HepG2 (cell line): ENCODE data around the gene TSPAN5. TPM values are rescaled to one million over a fixed set of nuclear protein-coding genes. Genes with fewer than 3 reads are reported as not detected.

Experiments used
- ATAC-seq: fragments of 200-7000 bp; cut with Tn5 transposase; 3 replicates; pipeline ENCODE4 v1.9.1; 2020; ENCODE audit warnings: mild to moderate bottlenecking, moderate library complexity
- BruUV-seq: library from RNA; stranded (reverse); fragments of 400-500 nt; replicated peaks from 2 replicates; lab custom pipeline; 2021; lab: Mats Ljungman, UMichigan
- CTCF ChIA-PET: fragments of 300-600 bp; formaldehyde crosslinking; extraction: SDS; loops from one replicate; lab custom pipeline; 2021; ENCODE audit warnings: low total read pairs, inconsistent platforms, low intra/inter-chr PET ratio; lab: Yijun Ruan, JAX
- POLR2A ChIA-PET: fragments of 350-600 bp; sonication (Branson Sonifier 250); formaldehyde crosslinking; loops from one replicate; lab custom pipeline; 2020; ENCODE audit warnings: antibody characterized with exemption, inconsistent platforms; lab: Yijun Ruan, JAX
- DNase-seq: peaks from one replicate; pipeline ENCODE4 v3.0.0-alpha.2; 2015; ENCODE audit warnings: low spot score
- FAIRE-seq: peaks from 3 replicates; lab custom pipeline; 2011; peaks lifted over from hg19 to GRCh38; lab: Jason Lieb, UNC
- H2AFZ ChIP-seq: one replicate; pipeline ENCODE4 v1.6.1; 2011; ENCODE audit warnings: low read length, inconsistent platforms
- H3K27ac ChIP-seq: fragments of 300-600 bp; 3 replicates; pipeline ENCODE4 v1.8.0; 2011; ENCODE audit warnings: mixed run types, mild to moderate bottlenecking, mixed read lengths, low read length, inconsistent platforms; ENCODE audit not compliant: insufficient read depth; ENCODE audit errors: extremely low read length
- H3K27me3 ChIP-seq, 2 experiments: fragments of 200-600 bp in 1 of 2; 2 replicates in 1 of 2; 3 replicates in 1 of 2; pipeline versions ENCODE4 v1.6.0 to v1.8.0; 2011; ENCODE audit warnings: low read length in 2 of 2, mild to moderate bottlenecking in 2 of 2, moderate library complexity in 2 of 2, inconsistent platforms in 1 of 2; ENCODE audit not compliant: insufficient read depth in 2 of 2, control insufficient read depth in 1 of 2
- H3K36me3 ChIP-seq, 2 experiments: fragments of 200-600 bp in 1 of 2; replicated peaks in 1 of 2; 2 replicates in 1 of 2; 3 replicates in 1 of 2; pipeline versions ENCODE4 v1.5.1 to v1.8.0; 2011; ENCODE audit warnings: low read length in 2 of 2, inconsistent platforms in 1 of 2; ENCODE audit not compliant: insufficient read depth in 2 of 2, control insufficient read depth in 1 of 2
- H3K4me1 ChIP-seq: 2 replicates; pipeline ENCODE4 v1.5.1; 2012; ENCODE audit warnings: low read length, inconsistent platforms; ENCODE audit not compliant: insufficient read depth
- H3K4me2 ChIP-seq: 2 replicates; pipeline ENCODE4 v1.6.0; 2011; ENCODE audit warnings: low read depth, low read length, inconsistent platforms
- H3K4me3 ChIP-seq, 3 experiments: fragments of 200-600 bp in 1 of 3; sonication (generic), shearing (Covaris generic) in 1 of 3; replicated peaks in 1 of 3; 2 replicates each; pipeline ENCODE4 v1.5.1; 2011 to 2016; ENCODE audit warnings: low read length in 3 of 3, inconsistent platforms in 2 of 3, low read depth in 2 of 3, mild to moderate bottlenecking in 2 of 3, control low read depth in 1 of 3, mixed read lengths in 1 of 3; ENCODE audit not compliant: insufficient read depth in 1 of 3
- H3K79me2 ChIP-seq: one replicate; pipeline ENCODE4 v1.6.1; 2011; ENCODE audit warnings: low read length, inconsistent platforms; ENCODE audit not compliant: insufficient read depth
- H3K9ac ChIP-seq: 2 replicates; pipeline ENCODE4 v1.6.0; 2011; ENCODE audit warnings: mild to moderate bottlenecking, low read depth, low read length, inconsistent platforms; ENCODE audit not compliant: insufficient read depth
- H3K9me3 ChIP-seq: 2 replicates; pipeline ENCODE4 v1.5.1; 2012; ENCODE audit warnings: mild to moderate bottlenecking, low read length
- H4K20me1 ChIP-seq: 2 replicates; pipeline ENCODE4 v1.6.0; 2011; ENCODE audit warnings: inconsistent platforms, mild to moderate bottlenecking, low read length, moderate library complexity; ENCODE audit not compliant: insufficient read depth
- DDIT3 ChIP-seq: sonication (generic); formaldehyde crosslinking; IDR thresholded peaks from 2 replicates; pipeline ENCODE4 v1.4.0; 2020; ENCODE audit warnings: mild to moderate bottlenecking, missing genetic modification reagents
- ERF ChIP-seq: IDR thresholded peaks from 2 replicates; pipeline ENCODE4 v1.6.1; 2018; ENCODE audit warnings: missing biosample characterization, missing genetic modification reagents
- HMGXB3 ChIP-seq: sonication (generic); formaldehyde crosslinking; IDR thresholded peaks from 2 replicates; pipeline ENCODE4 v1.4.0; 2020; ENCODE audit warnings: missing genetic modification reagents, borderline replicate concordance
- HNRNPH1 ChIP-seq: fragments of 200-400 bp; formaldehyde crosslinking; optimal IDR thresholded peaks from 2 replicates; pipeline ENCODE3; 2017; ENCODE audit warnings: mild to moderate bottlenecking, low read depth, low read length
- KDM1A ChIP-seq: IDR thresholded peaks from 2 replicates; pipeline ENCODE4 v1.6.1; 2016; ENCODE audit warnings: missing compliant biosample characterization
- KDM6A ChIP-seq: IDR thresholded peaks from 2 replicates; pipeline ENCODE4 v1.6.1; 2016; ENCODE audit warnings: low read depth
- KLF11 ChIP-seq: IDR thresholded peaks from 2 replicates; pipeline ENCODE4 v1.6.1; 2016; ENCODE audit warnings: missing compliant biosample characterization
- MTA3 ChIP-seq: sonication (generic); formaldehyde crosslinking; IDR thresholded peaks from 2 replicates; pipeline ENCODE4 v1.4.0; 2020; ENCODE audit warnings: missing genetic modification reagents
- PPARG ChIP-seq: conservative IDR thresholded peaks from 2 replicates; pipeline ENCODE4 v1.6.1; 2016; ENCODE audit warnings: missing biosample characterization, missing genetic modification reagents
- PRPF4 ChIP-seq: fragments of 200-400 bp; formaldehyde crosslinking; IDR thresholded peaks from 2 replicates; pipeline ENCODE4 v1.6.1; 2016; ENCODE audit warnings: low read length, low read depth; ENCODE audit not compliant: poor library complexity, severe bottlenecking
- RCOR2 ChIP-seq: IDR thresholded peaks from 2 replicates; pipeline ENCODE4 v1.6.1; 2016; ENCODE audit warnings: missing biosample characterization, missing genetic modification reagents
- U2AF1 ChIP-seq: fragments of 200-400 bp; formaldehyde crosslinking; optimal IDR thresholded peaks from 2 replicates; pipeline ENCODE3; 2017; ENCODE audit warnings: mild to moderate bottlenecking, low read depth, low read length
- ZNF362 ChIP-seq: sonication (generic); formaldehyde crosslinking; IDR thresholded peaks from 2 replicates; pipeline ENCODE4 v1.4.0; 2020; ENCODE audit warnings: missing genetic modification reagents, mild to moderate bottlenecking, borderline replicate concordance
- ZSCAN20 ChIP-seq: sonication (generic); formaldehyde crosslinking; IDR thresholded peaks from 2 replicates; pipeline ENCODE4 v1.4.0; 2020; ENCODE audit warnings: missing genetic modification reagents, mild to moderate bottlenecking, borderline replicate concordance
- WGBS: methylation state at CpG from one replicate; pipeline ENCODE4 v1.1.6; 2017; ENCODE audit warnings: low lambda C conversion rate; 5-methylcytosine and 5-hydroxymethylcytosine counted together
- in situ Hi-C: cut with HindIII; loops from 2 replicates; pipeline ENCODE4 v1.10.0; 2017; ENCODE audit warnings: low pct_unique_long_range_greater_than_20kb; ENCODE audit not compliant: extremely low pct_ligation_motif_present
- intact Hi-C: fragments of 100-400 bp; cut with micrococcal nuclease; formaldehyde crosslinking; loops from one replicate; pipeline ENCODE4 v1.10.0; 2022; ENCODE audit not compliant: unreplicated experiment
- polyA plus RNA-seq, 8 experiments: library from polyadenylated mRNA; depleted of rRNA in 3 of 8; stranded (reverse) in 7 of 8; unstranded in 1 of 8; fragments of >200 nt; fragmentation: Illumina TruSeq in 4 of 8; extraction: Trizol in 4 of 8; gene quantifications; 2 replicates each; pipeline versions ENCODE4 v1.2.1 to v1.2.3, GENCODE V29; 2011 to 2016; ENCODE audit warnings: low read depth in 4 of 8, missing spikeins in 1 of 8, mixed read lengths in 1 of 8; ENCODE audit not compliant: insufficient read depth in 1 of 8
- total RNA-seq, 5 experiments: library from RNA; depleted of rRNA; stranded (reverse); fragments of >200 nt; fragmentation: Illumina TruSeq; extraction: Trizol; gene quantifications; 2 replicates each; pipeline ENCODE4 v1.2.3, GENCODE V29; 2016; ENCODE audit warnings: low read depth in 1 of 5
- TF ChIP-seq, protein P1 (sequence below): sonication (generic); formaldehyde crosslinking; conservative IDR thresholded peaks from 2 replicates; pipeline ENCODE4 v1.4.0; 2020; ENCODE audit warnings: missing genetic modification reagents

Gene TSPAN5
- total and polyA plus RNA-seq, 2 of the 13 experiments (the other 11 are each of a cell fraction or from before 2014, with no cell fraction given): 0.20 to 0.53 TPM

DNA sequence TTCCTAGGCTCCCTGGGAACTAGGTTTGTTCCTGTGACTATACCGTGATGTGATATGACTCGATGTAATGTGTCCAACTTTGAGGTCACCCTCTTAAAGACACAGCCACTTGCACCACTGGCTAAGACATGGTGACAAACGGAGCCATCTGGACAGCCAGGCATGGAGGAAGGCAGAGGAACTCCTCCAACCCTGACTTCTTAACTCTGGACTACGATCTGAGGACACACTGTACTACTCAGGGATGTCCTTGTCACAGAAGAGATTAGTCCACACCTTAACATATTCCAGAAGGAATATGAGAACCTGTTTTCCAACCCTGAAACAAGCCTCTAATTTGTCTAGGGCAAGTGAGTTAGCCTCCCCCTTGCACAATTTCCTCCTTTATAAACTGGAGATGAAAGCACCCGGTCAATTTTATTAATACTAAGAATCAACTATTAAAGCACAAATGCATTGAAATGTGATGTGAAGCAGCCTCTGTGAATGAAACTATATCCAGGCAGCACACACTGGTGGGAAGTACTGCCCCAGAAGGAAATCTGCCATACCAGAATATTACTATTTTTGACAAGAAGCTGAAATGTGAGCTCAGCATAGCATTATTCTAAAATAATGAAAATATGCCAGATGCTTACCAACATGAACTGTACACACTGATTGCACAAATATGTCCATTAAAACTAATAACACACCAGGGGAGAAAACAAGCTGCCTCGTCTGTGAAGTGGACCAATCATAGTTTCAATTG is 47.3 kb downstream of the TSPAN5 start:
- no peak for DNase-seq
- Histone ChIP-seq H3K4me2 (no peak overlapping the region), H3K27me3 (peaks cover 0 to 9% of the 10 kb centered on the region in 2 experiments; a peak in 2 of 5 replicates), H3K9me3 (no peaks in the 10 kb centered on the region), H3K36me3 (no peaks in the 10 kb centered on the region), H3K27ac (no peak overlapping the region), H4K20me1 (no peaks in the 10 kb centered on the region), H3K4me3 (no peak overlapping the region), H3K79me2 (no peaks in the 10 kb centered on the region), H3K9ac (no peak overlapping the region), H3K4me1 (no peaks in the 10 kb centered on the region), H2AFZ (no peak overlapping the region)
- TF ChIP-seq PRPF4: no peak
- no peak for TF ChIP-seq KDM6A (CRISPR knock-in tag)
- TF ChIP-seq RCOR2 (CRISPR knock-in tag): no peak
- TF ChIP-seq HMGXB3 (CRISPR knock-in tag): no peak
- TF ChIP-seq HNRNPH1: no peak
- TF ChIP-seq U2AF1: no peak
- TF ChIP-seq ZSCAN20: no peak
- TF ChIP-seq KDM1A: no peak
- TF ChIP-seq, protein P1, sequence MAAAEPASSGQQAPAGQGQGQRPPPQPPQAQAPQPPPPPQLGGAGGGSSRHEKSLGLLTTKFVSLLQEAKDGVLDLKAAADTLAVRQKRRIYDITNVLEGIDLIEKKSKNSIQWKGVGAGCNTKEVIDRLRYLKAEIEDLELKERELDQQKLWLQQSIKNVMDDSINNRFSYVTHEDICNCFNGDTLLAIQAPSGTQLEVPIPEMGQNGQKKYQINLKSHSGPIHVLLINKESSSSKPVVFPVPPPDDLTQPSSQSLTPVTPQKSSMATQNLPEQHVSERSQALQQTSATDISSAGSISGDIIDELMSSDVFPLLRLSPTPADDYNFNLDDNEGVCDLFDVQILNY (CRISPR knock-in tag): no peak
- TF ChIP-seq PPARG: no peak
- TF ChIP-seq MTA3 (CRISPR knock-in tag): no peak
- TF ChIP-seq ERF (CRISPR knock-in tag): no peak
- TF ChIP-seq DDIT3: no peak
- no peak for TF ChIP-seq KLF11 (CRISPR knock-in tag)
- TF ChIP-seq ZNF362 (CRISPR knock-in tag): no peak
- ATAC-seq: no peak
- intact Hi-C loops: no loop called here
- no peak for FAIRE-seq
- ChIA-PET POLR2A (no interaction called here), CTCF (no interaction called here)
- in situ Hi-C loops: no loop called here
- BruUV-seq: no TSS peak
- 2% methylated on average over 4 of the region's 6 CpGs for WGBS
